NT2/D1 (cell line): ENCODE results near the gene SPTBN5.
A peak's percentile ranks its signal among the peaks of the same experiment; 100 is the strongest.

Experiments
- DNase-seq: peaks from one replicate; pipeline ENCODE4 v3.0.0-alpha.2; 2011; ENCODE audit warnings: low read depth, low spot score
- H3K27me3 ChIP-seq: 2 replicates; pipeline ENCODE4 v1.6.0; 2011; ENCODE audit warnings: mild to moderate bottlenecking; ENCODE audit not compliant: insufficient read length, insufficient read depth
- H3K36me3 ChIP-seq: 2 replicates; pipeline ENCODE4 v1.6.1; 2011; ENCODE audit warnings: mild to moderate bottlenecking, low read length, mixed read lengths; ENCODE audit not compliant: insufficient read depth, insufficient read length
- H3K4me1 ChIP-seq: 2 replicates; pipeline ENCODE4 v1.5.1; 2011; ENCODE audit not compliant: insufficient read depth, insufficient read length
- H3K4me3 ChIP-seq: 2 replicates; pipeline ENCODE4 v1.5.1; 2011; ENCODE audit warnings: low read depth; ENCODE audit not compliant: insufficient read length
- H3K9ac ChIP-seq: 2 replicates; pipeline ENCODE4 v1.6.0; 2011; ENCODE audit warnings: low read depth; ENCODE audit not compliant: insufficient read length
- H3K9me3 ChIP-seq: 2 replicates; pipeline ENCODE4 v1.5.1; 2011; ENCODE audit warnings: mild to moderate bottlenecking, low read length; ENCODE audit not compliant: insufficient read depth
- SUZ12 ChIP-seq: IDR thresholded peaks from 2 replicates; pipeline ENCODE4 v1.6.1; 2011; ENCODE audit not compliant: insufficient read length, insufficient read depth; ENCODE audit errors: extremely low read depth
- YY1 ChIP-seq: IDR thresholded peaks from 2 replicates; pipeline ENCODE4 v1.6.1; 2011; ENCODE audit not compliant: insufficient read length, insufficient read depth
- ZNF274 ChIP-seq: IDR thresholded peaks from 2 replicates; pipeline ENCODE4 v1.6.1; 2011; ENCODE audit warnings: mild to moderate bottlenecking, low read depth, low read length

Gene SPTBN5

GRCh38 chr15:41812820-41813375 lies 81.0 kb downstream of the SPTBN5 start:
- no peaks in the 10 kb centered on the region for H3K9me3 ChIP-seq
- no peak for TF ChIP-seq SUZ12
- TF ChIP-seq ZNF274: no peak
- no peak for TF ChIP-seq YY1
- H3K9ac ChIP-seq: no peak overlapping the region
- no peak overlapping the region for H3K4me3 ChIP-seq
- no peak for DNase-seq
- H3K27me3 ChIP-seq: no peaks in the 10 kb centered on the region
- peaks cover 7% of the 10 kb centered on the region for H3K4me1 ChIP-seq
- peaks cover 28% of the 10 kb centered on the region for H3K36me3 ChIP-seq

GRCh38 chr15:41811432-41812195 lies 82.2 kb downstream of the SPTBN5 start:
- Histone ChIP-seq H3K4me3 (no peak overlapping the region), H3K27me3 (no peaks in the 10 kb centered on the region), H3K36me3 (peaks cover 17% of the 10 kb centered on the region), H3K9ac (no peak overlapping the region), H3K4me1 (peaks cover 7% of the 10 kb centered on the region), H3K9me3 (no peaks in the 10 kb centered on the region)
- DNase-seq: peak; percentile 57
- TF ChIP-seq SUZ12: no peak
- TF ChIP-seq YY1: no peak
- TF ChIP-seq ZNF274: no peak

GRCh38 chr15:41810651-41811431 lies 83.0 kb downstream of the SPTBN5 start:
- H3K9ac ChIP-seq: no peak overlapping the region
- TF ChIP-seq ZNF274 (no peak), SUZ12 (no peak), YY1 (no peak)
- peaks cover 12% of the 10 kb centered on the region for H3K4me1 ChIP-seq
- H3K4me3 ChIP-seq: no peak overlapping the region
- no peaks in the 10 kb centered on the region for H3K9me3 ChIP-seq
- peaks cover 13% of the 10 kb centered on the region for H3K36me3 ChIP-seq
- DNase-seq: no peak
- H3K27me3 ChIP-seq: no peaks in the 10 kb centered on the region

- no peak for DNase-seq
- H3K4me3 ChIP-seq: no peak overlapping the region
These were observed 84.2 kb downstream of the SPTBN5 start for GRCh38 chr15:41809526-41810220.

GRCh38 chr15:41809121-41809520 lies 84.7 kb downstream of the SPTBN5 start:
- no peaks in the 10 kb centered on the region for H3K9me3 ChIP-seq
- H3K36me3 ChIP-seq: peaks cover 9% of the 10 kb centered on the region
- no peak overlapping the region for H3K4me3 ChIP-seq
- H3K9ac ChIP-seq: no peak overlapping the region
- no peak for DNase-seq
- TF ChIP-seq YY1 (no peak), ZNF274 (no peak), SUZ12 (no peak)
- no peaks in the 10 kb centered on the region for H3K27me3 ChIP-seq
- peaks cover 13% of the 10 kb centered on the region for H3K4me1 ChIP-seq

More at GRCh38 chr15:41809526-41810220, 84.2 kb downstream of the SPTBN5 start:
- H3K9me3 ChIP-seq: no peaks in the 10 kb centered on the region
- TF ChIP-seq ZNF274 (no peak), SUZ12 (no peak), YY1 (no peak)
- H3K36me3 ChIP-seq: peaks cover 9% of the 10 kb centered on the region
- no peaks in the 10 kb centered on the region for H3K27me3 ChIP-seq
- no peak overlapping the region for H3K9ac ChIP-seq
- peaks cover 12% of the 10 kb centered on the region for H3K4me1 ChIP-seq

- Histone ChIP-seq H3K9me3 (no peaks in the 10 kb centered on the region; the same call in 1 of the 2 replicates), H3K4me3 (no peak overlapping the region), H3K4me1 (peaks cover 13% of the 10 kb centered on the region), H3K36me3 (no peaks in the 10 kb centered on the region), H3K9ac (no peak overlapping the region), H3K27me3 (no peaks in the 10 kb centered on the region)
- no peak for TF ChIP-seq YY1
- TF ChIP-seq ZNF274: no peak
- TF ChIP-seq SUZ12: no peak
- DNase-seq: no peak
These were observed 87.3 kb downstream of the SPTBN5 start for GRCh38 chr15:41806291-41807181.
